OCI-LY1 (cell line): ENCODE data around the gene FNDC4.

Experiments
- EZH2 ChIP-seq: fragments of 200-600 bp; sonication (generic), shearing (Covaris generic); IDR thresholded peaks from 2 replicates; pipeline ENCODE4 v1.8.0; 2017; ENCODE audit warnings: borderline replicate concordance, mixed run types, mild to moderate bottlenecking, antibody characterized with exemption, low read length, moderate library complexity, mixed read lengths
- TF ChIP-seq, protein P1 (sequence below): fragments of 200-600 bp; sonication (generic), shearing (Covaris generic); IDR thresholded peaks from 2 replicates; pipeline ENCODE4 v1.5.1; 2017; ENCODE audit warnings: mild to moderate bottlenecking, antibody characterized with exemption, low read length, moderate library complexity, mixed read lengths

DNA sequence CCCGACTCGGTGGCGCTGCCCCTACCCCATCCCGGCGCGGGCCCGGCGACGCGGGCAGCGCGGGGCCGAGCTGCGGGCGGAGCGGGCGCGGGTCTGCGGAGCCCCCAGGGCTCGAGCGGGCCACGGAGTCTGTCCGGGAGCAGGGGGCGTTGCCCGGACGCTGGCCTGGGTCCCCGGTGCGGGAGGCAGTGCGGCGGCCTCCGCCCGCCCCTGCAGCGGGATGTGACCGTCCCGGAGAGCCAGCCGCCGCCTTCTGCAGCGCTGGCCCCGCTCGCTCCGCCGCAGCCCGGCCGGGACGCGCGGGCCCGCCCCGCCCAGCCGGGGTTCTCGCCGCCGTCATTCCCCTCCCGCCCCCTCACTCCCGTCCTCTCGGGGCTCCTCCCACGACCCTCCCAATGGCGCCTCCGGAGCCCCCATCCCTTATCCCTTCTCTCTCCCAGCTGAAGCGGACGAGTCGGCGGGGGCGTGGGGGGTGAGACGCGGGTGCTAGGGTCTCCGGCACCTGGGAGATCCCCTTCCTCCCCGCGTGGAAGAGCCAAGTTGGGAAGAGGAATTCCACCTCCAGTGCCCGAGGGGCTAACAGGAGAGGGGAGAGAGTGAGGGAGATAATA is at the start of gene FNDC4:
- TF ChIP-seq, protein P1, sequence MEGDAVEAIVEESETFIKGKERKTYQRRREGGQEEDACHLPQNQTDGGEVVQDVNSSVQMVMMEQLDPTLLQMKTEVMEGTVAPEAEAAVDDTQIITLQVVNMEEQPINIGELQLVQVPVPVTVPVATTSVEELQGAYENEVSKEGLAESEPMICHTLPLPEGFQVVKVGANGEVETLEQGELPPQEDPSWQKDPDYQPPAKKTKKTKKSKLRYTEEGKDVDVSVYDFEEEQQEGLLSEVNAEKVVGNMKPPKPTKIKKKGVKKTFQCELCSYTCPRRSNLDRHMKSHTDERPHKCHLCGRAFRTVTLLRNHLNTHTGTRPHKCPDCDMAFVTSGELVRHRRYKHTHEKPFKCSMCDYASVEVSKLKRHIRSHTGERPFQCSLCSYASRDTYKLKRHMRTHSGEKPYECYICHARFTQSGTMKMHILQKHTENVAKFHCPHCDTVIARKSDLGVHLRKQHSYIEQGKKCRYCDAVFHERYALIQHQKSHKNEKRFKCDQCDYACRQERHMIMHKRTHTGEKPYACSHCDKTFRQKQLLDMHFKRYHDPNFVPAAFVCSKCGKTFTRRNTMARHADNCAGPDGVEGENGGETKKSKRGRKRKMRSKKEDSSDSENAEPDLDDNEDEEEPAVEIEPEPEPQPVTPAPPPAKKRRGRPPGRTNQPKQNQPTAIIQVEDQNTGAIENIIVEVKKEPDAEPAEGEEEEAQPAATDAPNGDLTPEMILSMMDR, result no peak
- no peak for TF ChIP-seq EZH2
